ENCODE data around the gene FNBP1L.

The FNBP1L gene

GRCh38 chr1:93416183-93416582 lies 31.7 kb upstream of the FNBP1L start:
- Histone ChIP-seq H3K36me3 (no peaks in the 10 kb centered on the region), H3K27ac (no peak overlapping the region), H3K4me3 (ENCODE audit: low read depth, low read length) (no peak overlapping the region), H3K27me3 (ENCODE audit: insufficient read depth, low read depth, severe bottlenecking) (no peaks in the 10 kb centered on the region), H3K9me3 (ENCODE audit: severe bottlenecking) (no peaks in the 10 kb centered on the region)
- DNase-seq: no peak
- TF ChIP-seq CTCF (IDR thresholded peaks at IDR 0.05; ENCODE audit: low read depth, low read length): no peak

- Histone ChIP-seq H3K4me3 (ENCODE audit: low read depth, low read length) (no peak overlapping the region), H3K27me3 (ENCODE audit: insufficient read depth, low read depth, severe bottlenecking) (no peaks in the 10 kb centered on the region), H3K27ac (no peak overlapping the region), H3K36me3 (no peaks in the 10 kb centered on the region), H3K9me3 (ENCODE audit: severe bottlenecking) (no peaks in the 10 kb centered on the region)
- TF ChIP-seq CTCF (IDR thresholded peaks at IDR 0.05; ENCODE audit: low read depth, low read length): no peak
- DNase-seq: no peak
These were observed 28.6 kb upstream of the FNBP1L start for GRCh38 chr1:93419344-93419743.

DNA sequence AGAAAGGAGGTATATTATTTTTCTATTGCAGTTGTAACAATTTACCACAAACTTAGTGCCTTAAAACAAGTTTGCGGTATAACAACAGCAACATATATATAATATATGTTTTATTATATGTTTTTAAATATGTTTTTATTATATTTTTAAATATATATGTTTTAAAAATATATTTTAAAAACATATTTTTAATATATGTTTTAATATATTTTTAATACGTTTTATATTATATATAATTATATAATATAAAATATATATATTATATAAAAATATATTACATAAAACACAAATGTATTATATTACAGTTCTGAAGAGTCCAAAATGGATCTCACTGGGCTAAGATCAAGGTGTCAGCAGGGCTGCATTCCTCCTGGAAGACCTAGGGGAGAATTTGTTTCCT lies 27.5 kb upstream of the FNBP1L start:
- no peak for DNase-seq
- no peaks in the 10 kb centered on the region for H3K27me3 ChIP-seq (ENCODE audit: insufficient read depth, low read depth, severe bottlenecking)
- H3K9me3 ChIP-seq (ENCODE audit: severe bottlenecking): no peaks in the 10 kb centered on the region
- H3K4me3 ChIP-seq (ENCODE audit: low read depth, low read length): no peak overlapping the region
- no peaks in the 10 kb centered on the region for H3K36me3 ChIP-seq
- no peak overlapping the region for H3K27ac ChIP-seq
- TF ChIP-seq CTCF (IDR thresholded peaks at IDR 0.05; ENCODE audit: low read depth, low read length): no peak

GRCh38 chr1:93426181-93426580 lies 21.7 kb upstream of the FNBP1L start:
- no peaks in the 10 kb centered on the region for H3K27me3 ChIP-seq (ENCODE audit: insufficient read depth, low read depth, severe bottlenecking)
- H3K36me3 ChIP-seq: no peaks in the 10 kb centered on the region
- TF ChIP-seq CTCF (IDR thresholded peaks at IDR 0.05; ENCODE audit: low read depth, low read length): no peak
- H3K4me3 ChIP-seq (ENCODE audit: low read depth, low read length): no peak overlapping the region
- H3K9me3 ChIP-seq (ENCODE audit: severe bottlenecking): no peaks in the 10 kb centered on the region
- DNase-seq: no peak
- H3K27ac ChIP-seq: no peak overlapping the region

DNA sequence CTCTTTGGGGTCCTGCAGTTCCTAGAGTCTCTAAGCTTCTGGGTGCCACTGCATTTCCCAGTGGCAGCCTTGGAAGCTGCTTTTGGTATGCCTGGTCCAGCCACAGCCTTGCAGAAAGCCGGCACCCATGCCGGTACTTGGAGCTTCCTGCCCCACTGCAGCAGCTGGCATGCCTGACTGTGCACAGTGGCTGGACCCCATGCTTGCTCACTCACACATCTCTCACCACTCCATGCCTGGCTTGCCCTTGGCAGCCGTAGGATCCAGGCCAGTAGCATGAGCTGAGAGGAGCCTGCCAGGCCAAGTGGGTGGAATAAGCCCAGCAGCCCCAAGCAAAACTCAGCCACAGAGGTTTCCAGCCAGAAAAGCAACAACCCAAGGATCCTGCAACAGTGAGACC lies 20.3 kb upstream of the FNBP1L start:
- H3K27ac ChIP-seq: no peak overlapping the region
- no peaks in the 10 kb centered on the region for H3K9me3 ChIP-seq (ENCODE audit: severe bottlenecking)
- no peaks in the 10 kb centered on the region for H3K36me3 ChIP-seq
- no peaks in the 10 kb centered on the region for H3K27me3 ChIP-seq (ENCODE audit: insufficient read depth, low read depth, severe bottlenecking)
- DNase-seq: no peak
- H3K4me3 ChIP-seq (ENCODE audit: low read depth, low read length): no peak overlapping the region
- no peak for TF ChIP-seq CTCF (IDR thresholded peaks at IDR 0.05; ENCODE audit: low read depth, low read length)

DNA sequence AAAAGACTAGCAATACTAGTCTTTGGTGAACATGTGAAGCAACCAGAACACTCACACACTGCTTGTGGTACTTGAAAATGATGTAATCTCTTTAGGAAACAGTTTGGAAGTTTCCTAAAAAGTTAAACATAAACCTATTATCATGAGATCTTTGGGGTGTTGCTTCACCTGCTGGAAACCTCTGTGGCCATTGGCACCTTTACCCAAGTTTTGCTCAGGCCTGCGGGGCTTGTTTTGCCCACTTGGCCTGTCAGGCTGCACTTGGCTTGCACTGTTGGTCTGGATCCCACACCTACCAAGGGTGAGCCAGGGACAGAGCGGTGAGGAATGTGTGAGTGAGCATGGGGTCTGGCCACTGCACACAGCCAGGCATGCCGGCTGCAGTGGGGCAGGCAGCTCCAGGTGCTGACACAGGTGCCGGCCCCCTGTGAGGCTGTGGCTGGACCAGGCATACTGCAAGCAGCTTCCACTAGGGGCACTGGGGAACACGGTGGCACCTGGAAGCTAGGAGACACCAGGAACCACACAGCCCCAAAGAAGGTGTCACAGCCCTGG lies 14.4 kb upstream of the FNBP1L start:
- H3K36me3 ChIP-seq: no peaks in the 10 kb centered on the region
- no peaks in the 10 kb centered on the region for H3K27me3 ChIP-seq (ENCODE audit: insufficient read depth, low read depth, severe bottlenecking)
- peaks cover 3% of the 10 kb centered on the region for H3K9me3 ChIP-seq (ENCODE audit: severe bottlenecking)
- no peak overlapping the region for H3K4me3 ChIP-seq (ENCODE audit: low read depth, low read length)
- TF ChIP-seq CTCF (IDR thresholded peaks at IDR 0.05; ENCODE audit: low read depth, low read length): peak; percentile 44
- no peak overlapping the region for H3K27ac ChIP-seq
- peak; percentile 27 for DNase-seq
